WTC11 (cell line): ENCODE results near the gene ZNF532. TPM values are rescaled to one million over a fixed set of nuclear protein-coding genes. Genes with fewer than 3 reads are reported as not detected.

Experiments
- ATAC-seq: fragments of 200-7000 bp; cut with Tn5 transposase; 2 replicates; pipeline ENCODE4 v1.10.0; 2021; ENCODE audit warnings: mild to moderate bottlenecking, moderate library complexity
- CTCF ChIA-PET: fragments of 300-600 bp; sonication (Branson Sonifier 250); formaldehyde crosslinking; loops from one replicate; lab custom pipeline; 2021; ENCODE audit warnings: antibody characterized with exemption; lab: Charles Lee
- POLR2A ChIA-PET: fragments of 350-600 bp; sonication (Branson Sonifier 250); formaldehyde crosslinking; loops from one replicate; lab custom pipeline; 2021; ENCODE audit warnings: antibody characterized with exemption; lab: Charles Lee
- DNase-seq: peaks from one replicate; pipeline ENCODE4 v3.0.0; 2021; ENCODE audit warnings: low spot score
- H3K27ac Mint-ChIP-seq: 2 replicates; pipeline ENCODE4 v1.8.0; 2021; ENCODE audit warnings: mixed read lengths
- H3K27me3 Mint-ChIP-seq: 2 replicates; pipeline ENCODE4 v1.8.0; 2021; ENCODE audit warnings: low read depth, mild to moderate bottlenecking, moderate library complexity, mixed read lengths
- H3K36me3 Mint-ChIP-seq: 2 replicates; pipeline ENCODE4 v1.8.0; 2021; ENCODE audit warnings: mixed read lengths
- H3K4me1 Mint-ChIP-seq: 2 replicates; pipeline ENCODE4 v1.8.0; 2022; ENCODE audit warnings: mixed read lengths
- H3K4me3 Mint-ChIP-seq: 2 replicates; pipeline ENCODE4 v1.8.0; 2021; ENCODE audit warnings: mild to moderate bottlenecking, moderate library complexity, mixed read lengths
- H3K9me3 Mint-ChIP-seq: 2 replicates; pipeline ENCODE4 v1.8.0; 2021; ENCODE audit warnings: mixed read lengths
- CDX4 ChIP-seq: fragments of 250-450 bp; sonication (Bioruptor Pico); IDR thresholded peaks from 2 replicates; pipeline ENCODE4 v1.9.0; 2021; ENCODE audit warnings: moderate library complexity, mild to moderate bottlenecking, inconsistent platforms, borderline replicate concordance
- ELF4 ChIP-seq: sonication (generic); formaldehyde crosslinking; IDR thresholded peaks from 2 replicates; pipeline ENCODE4 v1.8.1; 2022; ENCODE audit warnings: low read depth, mild to moderate bottlenecking, moderate library complexity, missing genetic modification reagents
- ETV6 ChIP-seq: sonication (generic); formaldehyde crosslinking; IDR thresholded peaks from 2 replicates; pipeline ENCODE4 v1.8.1; 2022; ENCODE audit warnings: mild to moderate bottlenecking, missing genetic modification reagents
- FOXK1 ChIP-seq: sonication (generic); formaldehyde crosslinking; IDR thresholded peaks from 2 replicates; pipeline ENCODE4 v1.8.0; 2022; ENCODE audit warnings: mild to moderate bottlenecking, moderate library complexity, missing genetic modification reagents
- FOXP4 ChIP-seq: sonication (generic); formaldehyde crosslinking; IDR thresholded peaks from 2 replicates; pipeline ENCODE4 v1.8.0; 2022; ENCODE audit warnings: mild to moderate bottlenecking, missing genetic modification reagents
- HMGA2 ChIP-seq: fragments of 250-450 bp; sonication (Bioruptor Pico); IDR thresholded peaks from 2 replicates; pipeline ENCODE4 v1.4.0; 2021; ENCODE audit warnings: mild to moderate bottlenecking, moderate library complexity
- IRF2 ChIP-seq: sonication (generic); formaldehyde crosslinking; IDR thresholded peaks from 2 replicates; pipeline ENCODE4 v1.8.0; 2022; ENCODE audit warnings: low read depth, missing genetic modification reagents, borderline replicate concordance
- NFYB ChIP-seq: sonication (generic); formaldehyde crosslinking; conservative IDR thresholded peaks from 2 replicates; pipeline ENCODE4 v1.8.0; 2022; ENCODE audit warnings: low read depth, missing genetic modification reagents
- SMAD4 ChIP-seq: sonication (generic); formaldehyde crosslinking; IDR thresholded peaks from 2 replicates; pipeline ENCODE4 v1.8.0; 2022; ENCODE audit warnings: mild to moderate bottlenecking, missing genetic modification reagents
- SOX15 ChIP-seq: fragments of 250-450 bp; sonication (Bioruptor Pico); IDR thresholded peaks from 2 replicates; pipeline ENCODE4 v1.9.0; 2021; ENCODE audit warnings: mild to moderate bottlenecking
- ZNF121 ChIP-seq: sonication (generic); formaldehyde crosslinking; IDR thresholded peaks from 2 replicates; pipeline ENCODE4 v1.8.0; 2023; ENCODE audit warnings: missing genetic modification reagents
- ZNF138 ChIP-seq: sonication (generic); formaldehyde crosslinking; conservative IDR thresholded peaks from 2 replicates; pipeline ENCODE4 v1.8.1; 2022; ENCODE audit warnings: mild to moderate bottlenecking, moderate library complexity, missing genetic modification reagents
- ZNF317 ChIP-seq: sonication (generic); formaldehyde crosslinking; IDR thresholded peaks from 2 replicates; pipeline ENCODE4 v1.8.1; 2023; ENCODE audit warnings: low read depth, mild to moderate bottlenecking, moderate library complexity, missing genetic modification reagents, borderline replicate concordance
- ZNF532 ChIP-seq: fragments of 250-450 bp; sonication (Bioruptor Pico); IDR thresholded peaks from 2 replicates; pipeline ENCODE4 v1.9.0; 2021; ENCODE audit warnings: mild to moderate bottlenecking, borderline replicate concordance
- ZNF671 ChIP-seq: fragments of 250-450 bp; sonication (Bioruptor Pico); IDR thresholded peaks from 2 replicates; pipeline ENCODE4 v1.8.0; 2021; ENCODE audit warnings: mild to moderate bottlenecking
- total RNA-seq: library from RNA; stranded (reverse); gene quantifications from 3 replicates; pipeline ENCODE4 v1.2.3, GENCODE V29; 2021
- TF ChIP-seq, protein P1 (sequence below): sonication (generic); formaldehyde crosslinking; IDR thresholded peaks from 2 replicates; pipeline ENCODE4 v1.8.0; 2022; ENCODE audit warnings: missing genetic modification reagents
- TF ChIP-seq, protein P2 (sequence below): sonication (generic); formaldehyde crosslinking; IDR thresholded peaks from 2 replicates; pipeline ENCODE4 v1.8.1; 2023; ENCODE audit warnings: mild to moderate bottlenecking, missing genetic modification reagents
- TF ChIP-seq, protein P3 (sequence below): sonication (generic); formaldehyde crosslinking; IDR thresholded peaks from 2 replicates; pipeline ENCODE4 v1.8.1; 2022; ENCODE audit warnings: mild to moderate bottlenecking, missing genetic modification reagents, moderate library complexity, borderline replicate concordance
- TF ChIP-seq, protein P4 (sequence below): sonication (generic); formaldehyde crosslinking; IDR thresholded peaks from 2 replicates; pipeline ENCODE4 v1.8.1; 2022; ENCODE audit warnings: low read depth, missing genetic modification reagents, borderline replicate concordance

The ZNF532 gene
- total RNA-seq, 1 experiment from 2014 or later: 171 TPM

DNA sequence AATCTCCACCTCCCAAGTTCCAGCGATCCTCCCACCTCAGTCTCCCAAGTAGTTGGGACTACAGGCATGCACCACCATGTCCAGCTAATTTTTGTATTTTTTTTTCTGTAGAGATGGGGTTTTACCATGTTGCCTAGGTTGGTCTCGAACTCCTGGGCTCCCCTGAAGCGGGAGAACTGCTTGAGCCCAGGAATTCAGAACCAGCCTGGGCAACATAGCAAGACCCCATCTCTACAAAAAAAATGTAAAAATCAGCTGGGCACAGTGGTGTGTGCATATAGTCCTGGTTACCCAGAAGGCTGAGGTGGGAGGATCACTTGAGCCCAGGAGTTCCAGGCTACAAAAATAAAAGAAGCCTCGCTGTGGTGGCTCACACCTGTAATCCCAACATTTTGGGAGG is 12.0 kb upstream of the ZNF532 start:
- no peak for DNase-seq
- TF ChIP-seq ZNF121 (CRISPR knock-in tag) (peak; percentile 92; the same call in 1 of the 2 replicates), ZNF317 (CRISPR knock-in tag) (no peak), CDX4 (no peak), ELF4 (CRISPR knock-in tag) (no peak)
- TF ChIP-seq, protein P1, sequence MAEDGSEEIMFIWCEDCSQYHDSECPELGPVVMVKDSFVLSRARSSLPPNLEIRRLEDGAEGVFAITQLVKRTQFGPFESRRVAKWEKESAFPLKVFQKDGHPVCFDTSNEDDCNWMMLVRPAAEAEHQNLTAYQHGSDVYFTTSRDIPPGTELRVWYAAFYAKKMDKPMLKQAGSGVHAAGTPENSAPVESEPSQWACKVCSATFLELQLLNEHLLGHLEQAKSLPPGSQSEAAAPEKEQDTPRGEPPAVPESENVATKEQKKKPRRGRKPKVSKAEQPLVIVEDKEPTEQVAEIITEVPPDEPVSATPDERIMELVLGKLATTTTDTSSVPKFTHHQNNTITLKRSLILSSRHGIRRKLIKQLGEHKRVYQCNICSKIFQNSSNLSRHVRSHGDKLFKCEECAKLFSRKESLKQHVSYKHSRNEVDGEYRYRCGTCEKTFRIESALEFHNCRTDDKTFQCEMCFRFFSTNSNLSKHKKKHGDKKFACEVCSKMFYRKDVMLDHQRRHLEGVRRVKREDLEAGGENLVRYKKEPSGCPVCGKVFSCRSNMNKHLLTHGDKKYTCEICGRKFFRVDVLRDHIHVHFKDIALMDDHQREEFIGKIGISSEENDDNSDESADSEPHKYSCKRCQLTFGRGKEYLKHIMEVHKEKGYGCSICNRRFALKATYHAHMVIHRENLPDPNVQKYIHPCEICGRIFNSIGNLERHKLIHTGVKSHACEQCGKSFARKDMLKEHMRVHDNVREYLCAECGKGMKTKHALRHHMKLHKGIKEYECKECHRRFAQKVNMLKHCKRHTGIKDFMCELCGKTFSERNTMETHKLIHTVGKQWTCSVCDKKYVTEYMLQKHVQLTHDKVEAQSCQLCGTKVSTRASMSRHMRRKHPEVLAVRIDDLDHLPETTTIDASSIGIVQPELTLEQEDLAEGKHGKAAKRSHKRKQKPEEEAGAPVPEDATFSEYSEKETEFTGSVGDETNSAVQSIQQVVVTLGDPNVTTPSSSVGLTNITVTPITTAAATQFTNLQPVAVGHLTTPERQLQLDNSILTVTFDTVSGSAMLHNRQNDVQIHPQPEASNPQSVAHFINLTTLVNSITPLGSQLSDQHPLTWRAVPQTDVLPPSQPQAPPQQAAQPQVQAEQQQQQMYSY (CRISPR knock-in tag): no peak
- TF ChIP-seq, protein P2, sequence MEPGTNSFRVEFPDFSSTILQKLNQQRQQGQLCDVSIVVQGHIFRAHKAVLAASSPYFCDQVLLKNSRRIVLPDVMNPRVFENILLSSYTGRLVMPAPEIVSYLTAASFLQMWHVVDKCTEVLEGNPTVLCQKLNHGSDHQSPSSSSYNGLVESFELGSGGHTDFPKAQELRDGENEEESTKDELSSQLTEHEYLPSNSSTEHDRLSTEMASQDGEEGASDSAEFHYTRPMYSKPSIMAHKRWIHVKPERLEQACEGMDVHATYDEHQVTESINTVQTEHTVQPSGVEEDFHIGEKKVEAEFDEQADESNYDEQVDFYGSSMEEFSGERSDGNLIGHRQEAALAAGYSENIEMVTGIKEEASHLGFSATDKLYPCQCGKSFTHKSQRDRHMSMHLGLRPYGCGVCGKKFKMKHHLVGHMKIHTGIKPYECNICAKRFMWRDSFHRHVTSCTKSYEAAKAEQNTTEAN (CRISPR knock-in tag): no peak
- H3K36me3 Mint-ChIP-seq: no peaks in the 10 kb centered on the region
- no peaks in the 10 kb centered on the region; the same call in 1 of the 2 replicates for H3K9me3 Mint-ChIP-seq
- peaks cover 58% of the 10 kb centered on the region for H3K4me1 Mint-ChIP-seq
- CTCF ChIA-PET: no interaction called here
- H3K27me3 Mint-ChIP-seq: no peaks in the 10 kb centered on the region; the same call in 1 of the 2 replicates
- no peak overlapping the region for H3K27ac Mint-ChIP-seq
- POLR2A ChIA-PET: no interaction called here
- no peak overlapping the region for H3K4me3 Mint-ChIP-seq
- no peak for ATAC-seq

DNA sequence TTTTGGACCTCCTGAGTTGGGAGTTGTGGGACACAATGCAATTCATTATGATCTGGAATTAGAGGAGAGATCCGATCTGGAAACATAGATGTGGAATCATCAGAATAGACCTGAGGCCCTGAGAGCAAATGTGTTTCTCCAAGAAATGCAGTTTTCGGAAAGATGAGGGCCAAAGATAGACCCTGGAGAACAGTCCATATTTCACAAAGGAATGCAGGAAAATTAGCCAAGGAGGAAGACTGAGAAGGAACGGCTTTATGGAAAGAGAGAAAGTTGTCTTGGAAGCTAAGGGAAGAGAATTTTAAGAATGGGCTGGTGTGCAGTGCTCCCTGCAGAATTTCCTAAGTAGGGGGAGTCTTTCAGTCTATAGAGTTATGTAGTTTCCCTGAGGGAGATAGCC is 11.1 kb upstream of the ZNF532 start:
- ChIA-PET CTCF (no interaction called here), POLR2A (interaction anchor here (0.8 kb wide), 1 partner anchor 10 kb away, joined by 9 read pairs; no protein-coding TSS in a partner anchor)
- Mint-ChIP-seq H3K4me1 (peaks cover 55% of the 10 kb centered on the region), H3K36me3 (no peaks in the 10 kb centered on the region), H3K27ac (no peak overlapping the region), H3K4me3 (no peak overlapping the region), H3K9me3 (no peaks in the 10 kb centered on the region), H3K27me3 (no peaks in the 10 kb centered on the region; the same call in 1 of the 2 replicates)
- DNase-seq: no peak
- ATAC-seq: no peak
- TF ChIP-seq ETV6 (no peak), IRF2 (CRISPR knock-in tag) (no peak), SOX15 (no peak), ZNF671 (CRISPR knock-in tag) (no peak), HMGA2 (CRISPR knock-in tag) (no peak), FOXP4 (CRISPR knock-in tag) (no peak), FOXK1 (CRISPR knock-in tag) (no peak), ZNF532 (CRISPR knock-in tag) (no peak), NFYB (CRISPR knock-in tag) (no peak), ZNF138 (CRISPR knock-in tag) (no peak), SMAD4 (CRISPR knock-in tag) (no peak)
- TF ChIP-seq, protein P3, sequence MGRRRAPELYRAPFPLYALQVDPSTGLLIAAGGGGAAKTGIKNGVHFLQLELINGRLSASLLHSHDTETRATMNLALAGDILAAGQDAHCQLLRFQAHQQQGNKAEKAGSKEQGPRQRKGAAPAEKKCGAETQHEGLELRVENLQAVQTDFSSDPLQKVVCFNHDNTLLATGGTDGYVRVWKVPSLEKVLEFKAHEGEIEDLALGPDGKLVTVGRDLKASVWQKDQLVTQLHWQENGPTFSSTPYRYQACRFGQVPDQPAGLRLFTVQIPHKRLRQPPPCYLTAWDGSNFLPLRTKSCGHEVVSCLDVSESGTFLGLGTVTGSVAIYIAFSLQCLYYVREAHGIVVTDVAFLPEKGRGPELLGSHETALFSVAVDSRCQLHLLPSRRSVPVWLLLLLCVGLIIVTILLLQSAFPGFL (CRISPR knock-in tag): no peak
- TF ChIP-seq, protein P4, sequence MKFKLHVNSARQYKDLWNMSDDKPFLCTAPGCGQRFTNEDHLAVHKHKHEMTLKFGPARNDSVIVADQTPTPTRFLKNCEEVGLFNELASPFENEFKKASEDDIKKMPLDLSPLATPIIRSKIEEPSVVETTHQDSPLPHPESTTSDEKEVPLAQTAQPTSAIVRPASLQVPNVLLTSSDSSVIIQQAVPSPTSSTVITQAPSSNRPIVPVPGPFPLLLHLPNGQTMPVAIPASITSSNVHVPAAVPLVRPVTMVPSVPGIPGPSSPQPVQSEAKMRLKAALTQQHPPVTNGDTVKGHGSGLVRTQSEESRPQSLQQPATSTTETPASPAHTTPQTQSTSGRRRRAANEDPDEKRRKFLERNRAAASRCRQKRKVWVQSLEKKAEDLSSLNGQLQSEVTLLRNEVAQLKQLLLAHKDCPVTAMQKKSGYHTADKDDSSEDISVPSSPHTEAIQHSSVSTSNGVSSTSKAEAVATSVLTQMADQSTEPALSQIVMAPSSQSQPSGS (CRISPR knock-in tag): no peak
